ENCODE measurements around the gene SLC22A12. TPM values are rescaled to one million over a fixed set of nuclear protein-coding genes. Genes with fewer than 3 reads are reported as not detected.

The SLC22A12 gene
- total and polyA plus RNA-seq, 4 experiments from 2014 or later: not detected

DNA sequence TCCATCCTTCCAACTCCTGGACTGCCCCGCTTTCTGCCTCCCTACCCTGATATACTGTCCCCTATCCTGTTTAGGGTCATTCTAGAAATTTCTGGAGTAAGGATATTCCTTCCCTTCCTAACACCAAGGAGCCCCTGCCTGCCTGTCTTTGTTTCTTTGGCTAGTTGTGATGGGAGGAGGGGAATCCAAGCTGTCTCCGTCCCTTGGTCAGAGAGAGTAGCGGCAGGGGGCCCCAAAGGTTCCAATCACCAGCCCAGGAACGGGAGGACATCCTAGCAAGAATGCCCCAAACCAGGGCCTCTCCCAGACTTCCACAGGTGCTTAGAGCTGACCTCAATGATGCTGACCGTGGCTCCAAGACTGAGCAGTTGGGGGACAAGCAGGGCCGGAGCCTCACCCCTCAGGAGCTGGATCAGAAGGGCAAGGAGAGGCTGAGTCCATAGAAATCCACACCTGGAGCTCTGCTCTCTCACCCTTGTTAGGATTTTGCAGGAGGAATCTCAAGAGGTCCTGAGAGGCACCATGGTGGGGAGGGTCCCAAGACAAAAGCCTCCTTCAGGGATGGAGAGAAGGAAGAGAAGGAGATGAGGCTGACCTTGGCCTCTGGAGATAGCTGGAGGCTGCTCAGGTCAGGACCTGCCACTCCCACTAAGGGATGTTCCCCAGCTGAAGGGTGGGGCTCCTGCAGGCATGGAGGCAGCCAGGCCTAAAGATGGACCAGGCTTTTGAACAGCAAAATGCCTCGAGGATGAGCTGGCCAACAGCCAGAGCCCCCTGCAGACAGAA is 13.6 kb downstream of the SLC22A12 start:
- DNase-seq: no peak
- Histone ChIP-seq H3K27ac (ENCODE audit: low read depth, low read length) (no peak overlapping the region), H3K27me3 (ENCODE audit: insufficient read depth, low read length) (no peaks in the 10 kb centered on the region), H3K4me1 (ENCODE audit: insufficient read depth, low read length) (no peaks in the 10 kb centered on the region), H3K36me3 (ENCODE audit: insufficient read depth, low read length) (no peaks in the 10 kb centered on the region), H3K4me3 (ENCODE audit: low read length in 2 of 2) (no peak overlapping the region), H3K9me3 (ENCODE audit: control insufficient read depth in 1 of 2, low read length in 2 of 2) (no peaks in the 10 kb centered on the region)
- Mint-ChIP-seq H3K36me3 (no peaks in the 10 kb centered on the region), H3K4me3 (no peak overlapping the region), H3K4me1 (no peaks in the 10 kb centered on the region), H3K27ac (no peak overlapping the region), H3K27me3 (peaks cover 2 to 10% of the 10 kb centered on the region in 2 donors), H3K9me3 (no peaks in the 10 kb centered on the region)
- POLR2A ChIA-PET (ENCODE audit: partially characterized antibody): no interaction called here
- intact Hi-C loops (cut with micrococcal nuclease): no loop called here
- CTCF ChIA-PET (ENCODE audit: partially characterized antibody): no interaction called here

DNA sequence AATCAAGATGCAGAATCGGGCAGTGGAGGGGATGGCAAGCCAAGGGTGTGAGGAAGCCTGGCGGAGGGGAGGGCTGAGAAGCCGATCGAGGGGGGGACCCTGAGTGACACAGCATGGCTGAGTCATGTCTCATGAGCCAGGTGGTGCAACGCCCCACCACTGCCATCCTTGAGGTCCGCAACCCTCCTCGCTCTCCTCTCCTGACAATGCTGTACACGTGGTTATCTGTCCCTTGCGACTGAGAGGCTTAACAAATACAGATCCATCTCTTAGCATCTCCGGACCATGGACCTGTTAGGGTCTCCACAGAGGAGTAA is 14.2 kb downstream of the SLC22A12 start:
- POLR2A ChIA-PET (ENCODE audit: partially characterized antibody): no interaction called here
- Mint-ChIP-seq H3K36me3 (no peaks in the 10 kb centered on the region), H3K27ac (no peak overlapping the region), H3K9me3 (no peaks in the 10 kb centered on the region), H3K4me1 (no peaks in the 10 kb centered on the region), H3K27me3 (peaks cover 2 to 9% of the 10 kb centered on the region in 2 donors), H3K4me3 (no peak overlapping the region)
- no peak overlapping the region for H3K4me3 ChIP-seq (ENCODE audit: low read length in 2 of 2)
- no peaks in the 10 kb centered on the region for H3K4me1 ChIP-seq (ENCODE audit: insufficient read depth, low read length)
- no peaks in the 10 kb centered on the region for H3K27me3 ChIP-seq (ENCODE audit: insufficient read depth, low read length)
- CTCF ChIA-PET (ENCODE audit: partially characterized antibody): no interaction called here
- intact Hi-C loops (cut with micrococcal nuclease): no loop called here
- no peaks in the 10 kb centered on the region for H3K36me3 ChIP-seq (ENCODE audit: insufficient read depth, low read length)
- no peaks in the 10 kb centered on the region for H3K9me3 ChIP-seq (ENCODE audit: control insufficient read depth in 1 of 2, low read length in 2 of 2)
- no peak overlapping the region for H3K27ac ChIP-seq (ENCODE audit: low read depth, low read length)
- no peak for DNase-seq

DNA sequence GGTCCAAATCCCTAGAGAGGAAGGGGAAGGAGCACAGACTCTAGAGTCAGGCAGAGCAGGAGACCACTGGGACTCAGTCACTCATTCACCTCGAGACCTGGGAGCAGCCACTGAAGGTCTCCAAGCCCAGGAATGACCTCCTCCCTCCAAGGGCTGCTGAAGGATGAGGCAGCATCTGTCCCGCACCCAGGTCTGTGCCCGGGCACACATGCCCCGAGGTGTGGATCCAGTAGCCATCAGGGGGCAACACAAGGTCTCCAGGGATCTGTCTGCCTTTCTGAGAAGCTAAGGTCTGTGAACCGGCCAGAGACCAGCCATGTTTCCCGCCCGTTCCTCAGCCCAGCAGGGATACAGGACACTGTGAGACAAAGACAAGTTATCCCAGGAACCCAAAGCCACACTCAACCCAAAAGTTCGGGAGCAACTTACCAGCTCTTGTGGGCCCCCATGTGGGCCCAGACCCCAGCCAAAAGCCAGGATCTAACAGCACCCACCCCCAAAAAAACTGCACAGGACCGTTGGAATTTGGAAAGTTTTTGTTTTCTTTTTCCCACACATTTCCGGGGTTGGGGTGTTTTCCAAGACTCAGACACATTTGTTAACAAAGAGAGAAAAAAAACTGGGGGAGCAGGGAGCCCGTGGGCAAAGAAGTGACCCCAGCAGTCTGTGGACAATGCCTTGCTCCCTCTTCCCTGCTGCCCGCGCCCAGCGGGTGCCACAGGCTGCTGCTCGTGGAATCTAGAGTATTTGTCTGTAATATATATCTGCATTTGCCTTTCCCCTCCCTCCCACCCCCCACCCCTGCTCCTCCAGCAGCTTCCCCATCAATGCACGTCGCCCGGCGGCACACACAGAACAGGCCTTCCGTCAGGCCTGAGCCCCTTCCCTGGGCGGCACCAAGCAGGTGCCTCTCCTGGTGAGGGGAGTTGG is 14.9 kb downstream of the SLC22A12 start:
- POLR2A ChIA-PET (ENCODE audit: partially characterized antibody): no interaction called here
- CTCF ChIA-PET (ENCODE audit: partially characterized antibody): no interaction called here
- Histone ChIP-seq H3K27ac (ENCODE audit: low read depth, low read length) (no peak overlapping the region), H3K36me3 (ENCODE audit: insufficient read depth, low read length) (no peaks in the 10 kb centered on the region), H3K4me1 (ENCODE audit: insufficient read depth, low read length) (no peaks in the 10 kb centered on the region), H3K4me3 (ENCODE audit: low read length in 2 of 2) (no peak overlapping the region), H3K9me3 (ENCODE audit: control insufficient read depth in 1 of 2, low read length in 2 of 2) (no peaks in the 10 kb centered on the region), H3K27me3 (ENCODE audit: insufficient read depth, low read length) (no peaks in the 10 kb centered on the region)
- H3K27ac Mint-ChIP-seq: no peak overlapping the region
- H3K9me3 Mint-ChIP-seq: no peaks in the 10 kb centered on the region
- no peaks in the 10 kb centered on the region for H3K4me1 Mint-ChIP-seq
- peaks cover 2 to 9% of the 10 kb centered on the region in 2 donors for H3K27me3 Mint-ChIP-seq
- intact Hi-C loops (cut with micrococcal nuclease): no loop called here
- H3K4me3 Mint-ChIP-seq: no peak overlapping the region
- DNase-seq: no peak
- H3K36me3 Mint-ChIP-seq: no peaks in the 10 kb centered on the region

DNA sequence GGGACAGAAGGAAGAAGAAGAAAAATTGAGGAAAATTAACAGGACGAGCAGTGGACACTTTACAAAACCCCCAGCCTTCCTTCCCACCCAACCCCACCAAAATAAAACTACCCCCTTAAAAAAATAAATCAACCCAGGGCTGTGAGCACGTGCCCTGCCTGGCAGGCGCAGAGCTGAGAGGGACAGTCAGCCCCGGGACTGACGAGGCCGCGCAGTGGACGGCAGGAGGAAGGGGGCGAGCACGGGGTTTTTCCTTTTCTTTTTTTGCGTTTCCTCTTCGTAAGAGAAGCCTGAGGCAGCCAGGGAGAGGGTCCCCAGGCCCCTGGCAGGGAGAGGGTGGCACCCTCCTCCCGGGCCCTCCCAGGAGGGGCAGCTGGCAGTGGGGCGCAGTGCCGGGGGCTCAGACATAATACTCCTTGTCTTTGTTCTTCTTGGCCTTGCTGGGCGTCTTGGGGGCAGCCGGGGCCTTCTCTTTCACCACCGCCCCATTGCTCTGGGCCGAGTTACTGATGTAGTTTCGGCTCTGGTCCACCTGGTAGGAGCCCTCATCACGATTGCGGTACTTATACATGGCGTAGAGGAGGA is 15.9 kb downstream of the SLC22A12 start:
- no peaks in the 10 kb centered on the region for H3K36me3 ChIP-seq (ENCODE audit: insufficient read depth, low read length)
- H3K27me3 Mint-ChIP-seq: peaks cover 2 to 9% of the 10 kb centered on the region in 2 donors
- H3K4me1 ChIP-seq (ENCODE audit: insufficient read depth, low read length): peaks cover 4% of the 10 kb centered on the region
- POLR2A ChIA-PET (ENCODE audit: partially characterized antibody): no interaction called here
- intact Hi-C loops (cut with micrococcal nuclease): no loop called here
- no peak overlapping the region for H3K4me3 Mint-ChIP-seq
- no peak overlapping the region for H3K4me3 ChIP-seq (ENCODE audit: low read length in 2 of 2)
- no peak overlapping the region for H3K27ac Mint-ChIP-seq
- H3K9me3 Mint-ChIP-seq: no peaks in the 10 kb centered on the region
- CTCF ChIA-PET (ENCODE audit: partially characterized antibody): no interaction called here
- DNase-seq: no peak
- no peaks in the 10 kb centered on the region for H3K27me3 ChIP-seq (ENCODE audit: insufficient read depth, low read length)
- H3K9me3 ChIP-seq (ENCODE audit: control insufficient read depth in 1 of 2, low read length in 2 of 2): no peaks in the 10 kb centered on the region
- no peaks in the 10 kb centered on the region for H3K36me3 Mint-ChIP-seq
- peaks cover 4 to 5% (median 4%) of the 10 kb centered on the region in 4 donors for H3K4me1 Mint-ChIP-seq
- H3K27ac ChIP-seq (ENCODE audit: low read depth, low read length): no peak overlapping the region

DNA sequence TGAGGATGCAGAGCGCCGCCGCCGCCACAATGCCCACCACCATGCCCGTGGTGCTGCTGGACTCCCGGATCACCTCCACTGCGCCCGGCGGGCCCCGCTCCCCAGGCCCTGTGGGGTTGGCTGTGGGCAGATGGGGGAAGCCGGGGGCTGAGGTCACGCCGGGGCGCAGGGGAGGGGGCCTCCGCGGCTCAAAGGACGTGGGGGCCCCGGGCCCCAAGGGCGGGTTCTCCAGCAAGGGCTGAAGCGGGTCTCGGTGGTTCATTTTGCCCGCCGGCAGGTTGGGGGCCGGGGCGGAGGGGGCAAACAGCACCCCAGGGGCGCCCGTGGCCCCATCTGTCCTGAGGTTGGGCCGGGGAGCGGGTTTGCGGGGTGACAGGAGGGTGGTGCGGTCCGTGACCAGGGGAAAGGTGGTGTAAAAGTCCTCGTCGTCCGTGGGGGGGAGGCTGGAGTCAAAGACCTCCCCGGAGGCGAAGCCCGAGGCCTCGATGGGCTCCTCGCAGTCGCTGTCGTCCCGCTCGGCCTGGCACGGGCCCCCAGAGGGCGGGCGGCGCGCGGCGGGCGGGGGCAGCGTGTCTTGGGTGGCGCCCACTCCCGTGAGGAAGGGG is 16.5 kb downstream of the SLC22A12 start:
- Mint-ChIP-seq H3K36me3 (no peaks in the 10 kb centered on the region), H3K27ac (no peak overlapping the region), H3K9me3 (no peaks in the 10 kb centered on the region), H3K4me3 (no peak overlapping the region), H3K4me1 (peaks cover 9 to 11% (median 10%) of the 10 kb centered on the region in 4 donors), H3K27me3 (peaks cover 2 to 9% of the 10 kb centered on the region in 2 donors)
- ChIA-PET CTCF (ENCODE audit: partially characterized antibody) (no interaction called here), POLR2A (ENCODE audit: partially characterized antibody) (no interaction called here)
- intact Hi-C loops (cut with micrococcal nuclease): no loop called here
- DNase-seq: no peak
- Histone ChIP-seq H3K36me3 (ENCODE audit: insufficient read depth, low read length) (no peaks in the 10 kb centered on the region), H3K27ac (ENCODE audit: low read depth, low read length) (no peak overlapping the region), H3K27me3 (ENCODE audit: insufficient read depth, low read length) (no peaks in the 10 kb centered on the region), H3K4me3 (ENCODE audit: low read length in 2 of 2) (no peak overlapping the region), H3K4me1 (ENCODE audit: insufficient read depth, low read length) (peaks cover 7% of the 10 kb centered on the region), H3K9me3 (ENCODE audit: control insufficient read depth in 1 of 2, low read length in 2 of 2) (no peaks in the 10 kb centered on the region)

DNA sequence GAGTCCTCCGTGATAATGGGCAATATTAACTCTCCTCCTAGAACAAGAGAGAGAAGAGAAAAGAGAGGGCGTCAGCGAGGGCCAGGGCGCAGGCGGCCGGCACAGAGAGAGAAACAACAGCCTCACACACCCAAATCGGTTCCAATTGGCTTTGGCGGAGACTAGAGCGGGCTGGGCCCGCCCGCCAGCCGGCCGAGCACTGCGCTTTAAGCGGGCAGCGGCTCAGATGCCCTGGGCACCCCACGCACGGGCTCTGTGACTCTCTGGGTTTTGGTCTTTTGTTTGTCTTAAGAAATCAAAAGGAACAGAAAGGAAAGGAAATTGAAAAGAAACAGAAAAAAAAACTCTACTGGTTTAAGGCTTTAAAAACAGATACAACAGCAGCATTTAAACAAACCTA is 17.0 kb downstream of the SLC22A12 start:
- H3K36me3 Mint-ChIP-seq: no peaks in the 10 kb centered on the region
- H3K9me3 Mint-ChIP-seq: no peaks in the 10 kb centered on the region
- intact Hi-C loops (cut with micrococcal nuclease): no loop called here
- H3K4me1 ChIP-seq (ENCODE audit: insufficient read depth, low read length): peaks cover 7% of the 10 kb centered on the region
- peak overlapping the region in 1 of 8 donors; percentile 7 for H3K4me3 Mint-ChIP-seq
- H3K27ac ChIP-seq (ENCODE audit: low read depth, low read length): no peak overlapping the region
- DNase-seq: no peak
- CTCF ChIA-PET (ENCODE audit: partially characterized antibody): no interaction called here
- H3K36me3 ChIP-seq (ENCODE audit: insufficient read depth, low read length): no peaks in the 10 kb centered on the region
- no peak overlapping the region for H3K27ac Mint-ChIP-seq
- POLR2A ChIA-PET (ENCODE audit: partially characterized antibody): no interaction called here
- no peaks in the 10 kb centered on the region for H3K9me3 ChIP-seq (ENCODE audit: control insufficient read depth in 1 of 2, low read length in 2 of 2)
- H3K27me3 Mint-ChIP-seq: peaks cover 2 to 9% of the 10 kb centered on the region in 2 donors
- H3K4me3 ChIP-seq (ENCODE audit: low read length in 2 of 2): no peak overlapping the region
- no peaks in the 10 kb centered on the region for H3K27me3 ChIP-seq (ENCODE audit: insufficient read depth, low read length)
- H3K4me1 Mint-ChIP-seq: peaks cover 9 to 14% (median 11%) of the 10 kb centered on the region in 4 donors

DNA sequence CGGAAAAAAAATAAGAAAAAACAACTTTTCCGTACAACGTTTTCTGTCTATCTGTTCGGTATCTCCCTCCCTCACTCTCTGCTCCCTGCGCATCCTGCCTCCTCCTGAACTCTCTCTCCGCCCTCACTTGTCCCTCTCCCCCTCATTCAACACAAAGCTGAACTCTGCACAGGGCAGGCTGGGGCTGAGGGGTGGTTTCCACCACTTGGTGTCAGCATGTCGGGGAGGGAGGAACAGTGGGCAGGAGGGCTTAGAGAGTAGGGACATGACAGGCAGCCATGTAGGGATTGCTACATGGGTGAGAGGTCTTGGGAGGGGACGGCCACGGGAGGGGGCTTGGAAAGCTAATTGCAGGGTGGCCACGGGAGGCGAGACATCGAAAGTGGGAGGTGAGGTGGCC is 17.6 kb downstream of the SLC22A12 start:
- Histone ChIP-seq H3K4me3 (ENCODE audit: low read length in 2 of 2) (no peak overlapping the region), H3K27me3 (ENCODE audit: insufficient read depth, low read length) (no peaks in the 10 kb centered on the region), H3K27ac (ENCODE audit: low read depth, low read length) (no peak overlapping the region), H3K36me3 (ENCODE audit: insufficient read depth, low read length) (no peaks in the 10 kb centered on the region), H3K9me3 (ENCODE audit: control insufficient read depth in 1 of 2, low read length in 2 of 2) (no peaks in the 10 kb centered on the region), H3K4me1 (ENCODE audit: insufficient read depth, low read length) (peaks cover 7% of the 10 kb centered on the region)
- Mint-ChIP-seq H3K9me3 (no peaks in the 10 kb centered on the region), H3K36me3 (no peaks in the 10 kb centered on the region), H3K27ac (peak overlapping the region in 1 of 7 donors; percentile 59), H3K4me1 (peaks cover 9 to 14% (median 11%) of the 10 kb centered on the region in 4 donors), H3K27me3 (peaks cover 2 to 9% of the 10 kb centered on the region in 2 donors), H3K4me3 (no peak overlapping the region)
- ChIA-PET CTCF (ENCODE audit: partially characterized antibody) (no interaction called here), POLR2A (ENCODE audit: partially characterized antibody) (no interaction called here)
- intact Hi-C loops (cut with micrococcal nuclease): no loop called here
- no peak for DNase-seq
